Astrocyte (in vitro differentiated cells and primary cell): ENCODE measurements around the gene IL34. TPM values are rescaled to one million over a fixed set of nuclear protein-coding genes. Genes with fewer than 3 reads are reported as not detected.

ENCODE experiments used
- DNase-seq: peaks from one replicate; pipeline ENCODE4 v3.0.0-alpha.2; 2010; ENCODE audit warnings: low read depth
- FAIRE-seq: peaks from 2 replicates; lab custom pipeline; 2011; peaks lifted over from hg19 to GRCh38; lab: Jason Lieb, UNC
- H2AFZ ChIP-seq: 2 replicates; pipeline ENCODE4 v1.6.0; 2012; ENCODE audit warnings: low read depth, low read length, inconsistent platforms
- H3K27ac ChIP-seq: 2 replicates; pipeline ENCODE4 v1.5.1; 2011; ENCODE audit warnings: low read depth, low read length, inconsistent platforms
- H3K27me3 ChIP-seq: 2 replicates; pipeline ENCODE4 v1.6.0; 2011; ENCODE audit warnings: low read length, inconsistent platforms; ENCODE audit not compliant: insufficient read depth
- H3K36me3 ChIP-seq: 2 replicates; pipeline ENCODE4 v1.5.1; 2011; ENCODE audit warnings: low read length, inconsistent platforms; ENCODE audit not compliant: insufficient read depth
- H3K4me1 ChIP-seq: 2 replicates; pipeline ENCODE4 v1.5.1; 2011; ENCODE audit warnings: low read length, inconsistent platforms; ENCODE audit not compliant: insufficient read depth
- H3K4me2 ChIP-seq: 2 replicates; pipeline ENCODE4 v1.6.0; 2012; ENCODE audit warnings: low read length, inconsistent platforms
- H3K4me3 ChIP-seq: 2 replicates; pipeline ENCODE4 v1.5.1; 2011; ENCODE audit warnings: low read depth, mild to moderate bottlenecking, low read length, inconsistent platforms; ENCODE audit not compliant: insufficient read depth
- H3K79me2 ChIP-seq: 2 replicates; pipeline ENCODE4 v1.6.0; 2012; ENCODE audit warnings: mild to moderate bottlenecking, low read length, inconsistent platforms; ENCODE audit not compliant: insufficient read depth
- H3K9ac ChIP-seq: 2 replicates; pipeline ENCODE4 v1.6.0; 2012; ENCODE audit warnings: mild to moderate bottlenecking, low read length, inconsistent platforms
- H3K9me3 ChIP-seq: 2 replicates; pipeline ENCODE4 v1.5.1; 2012; ENCODE audit warnings: low read depth, mild to moderate bottlenecking, low read length, inconsistent platforms; ENCODE audit not compliant: insufficient read depth
- H4K20me1 ChIP-seq: 2 replicates; pipeline ENCODE4 v1.6.0; 2012; ENCODE audit warnings: low read length, inconsistent platforms; ENCODE audit not compliant: insufficient read depth
- H3K27ac Mint-ChIP-seq: one replicate; pipeline ENCODE4 v1.8.0; 2021; ENCODE audit warnings: mild to moderate bottlenecking, mixed read lengths; ENCODE audit not compliant: unreplicated experiment
- H3K27me3 Mint-ChIP-seq: one replicate; pipeline ENCODE4 v1.8.0; 2021; ENCODE audit warnings: low read depth, mixed read lengths; ENCODE audit not compliant: unreplicated experiment
- H3K36me3 Mint-ChIP-seq: one replicate; pipeline ENCODE4 v1.8.0; 2021; ENCODE audit warnings: low read depth, mixed read lengths; ENCODE audit not compliant: unreplicated experiment
- H3K4me1 Mint-ChIP-seq: one replicate; pipeline ENCODE4 v1.8.0; 2021; ENCODE audit warnings: low read depth, mixed read lengths; ENCODE audit not compliant: unreplicated experiment
- H3K4me3 Mint-ChIP-seq: one replicate; pipeline ENCODE4 v1.8.0; 2021; ENCODE audit warnings: mild to moderate bottlenecking, moderate library complexity, mixed read lengths; ENCODE audit not compliant: unreplicated experiment
- H3K9me3 Mint-ChIP-seq: one replicate; pipeline ENCODE4 v1.8.0; 2021; ENCODE audit warnings: mild to moderate bottlenecking, mixed read lengths; ENCODE audit not compliant: unreplicated experiment
- EZH2 ChIP-seq: IDR thresholded peaks from 2 replicates; pipeline ENCODE4 v1.6.1; 2012; ENCODE audit warnings: mild to moderate bottlenecking, low read length, inconsistent platforms; ENCODE audit not compliant: insufficient read depth
- total RNA-seq: library from RNA; stranded (reverse); gene quantifications from 2 replicates; pipeline ENCODE4 v1.2.1, GENCODE V29; 2021
- TF ChIP-seq, protein P1 (sequence below): IDR thresholded peaks from 2 replicates; pipeline ENCODE4 v1.5.1; 2011; ENCODE audit warnings: low read depth, mild to moderate bottlenecking, inconsistent platforms, low read length, moderate library complexity; ENCODE audit not compliant: insufficient read depth

The IL34 gene
- total RNA-seq, 1 donor from 2014 or later = 0.34 TPM

DNA sequence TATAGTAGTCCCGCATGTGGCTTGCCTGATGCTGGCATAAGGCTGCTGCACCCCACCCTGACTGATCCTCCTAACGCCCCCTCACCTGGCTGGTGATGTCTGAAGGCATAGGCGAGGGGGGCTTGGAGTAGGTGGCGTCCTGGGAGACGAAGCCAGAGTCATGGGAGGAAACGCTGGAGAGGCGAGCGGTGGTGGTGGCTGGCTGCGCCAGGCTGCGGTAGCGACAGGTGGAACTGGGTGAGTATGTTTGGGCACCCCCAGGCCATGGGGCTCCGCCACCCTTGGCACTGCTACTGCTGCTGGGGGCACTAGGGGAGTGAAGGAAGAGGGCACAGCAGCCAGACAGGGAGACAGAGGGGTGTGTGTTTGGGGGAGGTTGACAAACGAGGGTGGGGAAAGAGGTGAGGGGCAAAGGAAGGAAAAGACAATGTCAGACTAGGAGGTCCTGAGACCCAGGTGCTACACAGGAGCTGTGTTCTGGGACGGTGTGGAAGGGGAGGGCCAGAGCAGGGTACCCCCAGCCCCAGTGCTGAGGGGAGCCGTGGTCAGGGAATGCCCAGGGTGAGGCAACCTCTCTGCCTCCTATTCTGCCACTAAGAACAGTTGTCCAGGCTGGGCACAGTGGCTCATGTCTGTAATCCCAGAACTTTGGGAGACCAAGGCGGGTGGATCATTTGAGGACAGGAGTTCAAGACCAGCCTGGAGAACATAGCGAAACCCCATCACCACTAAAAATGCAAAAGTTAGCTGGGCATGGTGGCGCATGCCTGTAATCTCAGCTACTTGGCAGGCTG lies 28.1 kb downstream of the IL34 start:
- no peak overlapping the region for H3K27ac ChIP-seq
- peaks cover 17% of the 10 kb centered on the region for H3K36me3 ChIP-seq
- DNase-seq (no peak), FAIRE-seq (no peak)
- no peaks in the 10 kb centered on the region for H3K4me1 Mint-ChIP-seq
- H2AFZ ChIP-seq = no peak overlapping the region
- H3K27me3 Mint-ChIP-seq = no peaks in the 10 kb centered on the region
- H3K9ac ChIP-seq = no peak overlapping the region
- no peak overlapping the region for H3K4me2 ChIP-seq
- H3K36me3 Mint-ChIP-seq = peaks cover 31% of the 10 kb centered on the region
- peaks cover 5% of the 10 kb centered on the region for H3K79me2 ChIP-seq
- H3K4me3 ChIP-seq = no peak overlapping the region
- H3K4me1 ChIP-seq = no peaks in the 10 kb centered on the region
- no peak overlapping the region for H3K27ac Mint-ChIP-seq
- peaks cover 5% of the 10 kb centered on the region for H4K20me1 ChIP-seq
- H3K9me3 Mint-ChIP-seq = no peaks in the 10 kb centered on the region
- no peaks in the 10 kb centered on the region for H3K9me3 ChIP-seq
- no peaks in the 10 kb centered on the region for H3K27me3 ChIP-seq
- H3K4me3 Mint-ChIP-seq = no peak overlapping the region
- no peak for TF ChIP-seq EZH2
- TF ChIP-seq, protein P1, sequence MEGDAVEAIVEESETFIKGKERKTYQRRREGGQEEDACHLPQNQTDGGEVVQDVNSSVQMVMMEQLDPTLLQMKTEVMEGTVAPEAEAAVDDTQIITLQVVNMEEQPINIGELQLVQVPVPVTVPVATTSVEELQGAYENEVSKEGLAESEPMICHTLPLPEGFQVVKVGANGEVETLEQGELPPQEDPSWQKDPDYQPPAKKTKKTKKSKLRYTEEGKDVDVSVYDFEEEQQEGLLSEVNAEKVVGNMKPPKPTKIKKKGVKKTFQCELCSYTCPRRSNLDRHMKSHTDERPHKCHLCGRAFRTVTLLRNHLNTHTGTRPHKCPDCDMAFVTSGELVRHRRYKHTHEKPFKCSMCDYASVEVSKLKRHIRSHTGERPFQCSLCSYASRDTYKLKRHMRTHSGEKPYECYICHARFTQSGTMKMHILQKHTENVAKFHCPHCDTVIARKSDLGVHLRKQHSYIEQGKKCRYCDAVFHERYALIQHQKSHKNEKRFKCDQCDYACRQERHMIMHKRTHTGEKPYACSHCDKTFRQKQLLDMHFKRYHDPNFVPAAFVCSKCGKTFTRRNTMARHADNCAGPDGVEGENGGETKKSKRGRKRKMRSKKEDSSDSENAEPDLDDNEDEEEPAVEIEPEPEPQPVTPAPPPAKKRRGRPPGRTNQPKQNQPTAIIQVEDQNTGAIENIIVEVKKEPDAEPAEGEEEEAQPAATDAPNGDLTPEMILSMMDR = no peak

- Mint-ChIP-seq H3K27me3 (no peaks in the 10 kb centered on the region), H3K4me1 (no peaks in the 10 kb centered on the region), H3K36me3 (peaks cover 19% of the 10 kb centered on the region), H3K4me3 (no peak overlapping the region), H3K9me3 (no peaks in the 10 kb centered on the region), H3K27ac (no peak overlapping the region)
- Histone ChIP-seq H3K4me1 (no peaks in the 10 kb centered on the region), H3K79me2 (peaks cover 14% of the 10 kb centered on the region), H3K4me2 (no peak overlapping the region), H3K9ac (no peak overlapping the region), H4K20me1 (peaks cover 14% of the 10 kb centered on the region), H3K27ac (no peak overlapping the region), H2AFZ (no peak overlapping the region), H3K36me3 (peaks cover 12% of the 10 kb centered on the region), H3K9me3 (no peaks in the 10 kb centered on the region), H3K27me3 (no peaks in the 10 kb centered on the region), H3K4me3 (no peak overlapping the region)
- no peak for TF ChIP-seq EZH2
- TF ChIP-seq, protein P1 = no peak
- DNase-seq (no peak), FAIRE-seq (no peak)
Measured at GRCh38 chr16:70675851-70676513, 29.6 kb downstream of the IL34 start.
